HepG2 (cell line): ENCODE measurements around the gene FOXK2. TPM values are rescaled to one million over a fixed set of nuclear protein-coding genes. Genes with fewer than 3 reads are reported as not detected.
A peak's percentile ranks its signal among the peaks of the same experiment; 100 is the strongest.

ENCODE experiments used
- FOSL2 ChIP-seq: sonication (generic); formaldehyde crosslinking; IDR thresholded peaks from 2 replicates; pipeline ENCODE4 v1.4.0; 2020; ENCODE audit warnings: missing genetic modification reagents
- HMGA1 ChIP-seq: sonication (generic); formaldehyde crosslinking; conservative IDR thresholded peaks from 2 replicates; pipeline ENCODE4 v1.4.0; 2020; ENCODE audit warnings: missing genetic modification reagents
- HNF4A ChIP-seq: sonication (generic); formaldehyde crosslinking; IDR thresholded peaks from 2 replicates; pipeline ENCODE4 v1.4.0; 2020; ENCODE audit warnings: missing genetic modification reagents
- HOXA5 ChIP-seq: sonication (generic); formaldehyde crosslinking; IDR thresholded peaks from 2 replicates; pipeline ENCODE4 v1.4.0; 2020; ENCODE audit warnings: missing genetic modification reagents
- KDM2A ChIP-seq: sonication (generic); formaldehyde crosslinking; IDR thresholded peaks from 2 replicates; pipeline ENCODE4 v1.4.0; 2020; ENCODE audit warnings: low read depth, missing genetic modification reagents, borderline replicate concordance
- KDM5A ChIP-seq: fragments of 200-600 bp; sonication (generic); IDR thresholded peaks from 2 replicates; pipeline ENCODE4 v1.7.0; 2018; ENCODE audit warnings: antibody characterized with exemption, mild to moderate bottlenecking, low read length, borderline replicate concordance
- MED1 ChIP-seq: sonication (generic); formaldehyde crosslinking; IDR thresholded peaks from 2 replicates; pipeline ENCODE4 v1.4.0; 2020; ENCODE audit warnings: missing genetic modification reagents
- PATZ1 ChIP-seq: sonication (generic); formaldehyde crosslinking; IDR thresholded peaks from 2 replicates; pipeline ENCODE4 v1.4.0; 2020; ENCODE audit warnings: missing genetic modification reagents
- POGK ChIP-seq: sonication (generic); formaldehyde crosslinking; conservative IDR thresholded peaks from 2 replicates; pipeline ENCODE4 v1.8.0; 2022; ENCODE audit warnings: mild to moderate bottlenecking, moderate library complexity, missing genetic modification reagents
- RNF2 ChIP-seq: fragments of 450-650 bp; conservative IDR thresholded peaks from 2 replicates; pipeline ENCODE4 v1.6.1; 2016; ENCODE audit warnings: low read depth
- SAFB2 ChIP-seq: sonication (generic); formaldehyde crosslinking; IDR thresholded peaks from 2 replicates; pipeline ENCODE4 v1.5.1; 2020; ENCODE audit warnings: missing genetic modification reagents, low read depth, mild to moderate bottlenecking, borderline replicate concordance
- SKIL ChIP-seq: sonication (generic); formaldehyde crosslinking; IDR thresholded peaks from 2 replicates; pipeline ENCODE4 v1.8.0; 2022; ENCODE audit warnings: missing genetic modification reagents, mild to moderate bottlenecking, moderate library complexity, borderline replicate concordance
- SP4 ChIP-seq: sonication (generic); formaldehyde crosslinking; IDR thresholded peaks from 2 replicates; pipeline ENCODE4 v1.8.1; 2023; ENCODE audit warnings: mild to moderate bottlenecking, missing genetic modification reagents
- SRSF1 ChIP-seq: fragments of 200-400 bp; formaldehyde crosslinking; optimal IDR thresholded peaks from 2 replicates; pipeline ENCODE3; 2017; ENCODE audit warnings: mild to moderate bottlenecking, low read depth, low read length, moderate library complexity
- TARDBP ChIP-seq: sonication (generic); formaldehyde crosslinking; IDR thresholded peaks from 2 replicates; pipeline ENCODE4 v1.8.0; 2022; ENCODE audit warnings: mild to moderate bottlenecking, missing genetic modification reagents
- TIGD3 ChIP-seq: sonication (generic); formaldehyde crosslinking; IDR thresholded peaks from 2 replicates; pipeline ENCODE4 v1.5.1; 2020; ENCODE audit warnings: mild to moderate bottlenecking, missing genetic modification reagents, borderline replicate concordance
- ZC3H4 ChIP-seq: sonication (generic); formaldehyde crosslinking; IDR thresholded peaks from 2 replicates; pipeline ENCODE4 v1.4.0; 2020; ENCODE audit warnings: missing genetic modification reagents, borderline replicate concordance
- ZNF232 ChIP-seq: sonication (generic); formaldehyde crosslinking; IDR thresholded peaks from 2 replicates; pipeline ENCODE4 v1.4.0; 2020; ENCODE audit warnings: missing genetic modification reagents, borderline replicate concordance
- ZNF607 ChIP-seq: sonication (generic); formaldehyde crosslinking; IDR thresholded peaks from 2 replicates; pipeline ENCODE4 v1.5.1; 2020; ENCODE audit warnings: missing genetic modification reagents, mild to moderate bottlenecking, borderline replicate concordance
- ZNF652 ChIP-seq: IDR thresholded peaks from 2 replicates; pipeline ENCODE4 v1.6.1; 2016; ENCODE audit warnings: low read depth, borderline replicate concordance
- ZNF678 ChIP-seq: sonication (generic); formaldehyde crosslinking; IDR thresholded peaks from 2 replicates; pipeline ENCODE4 v1.4.0; 2020; ENCODE audit warnings: mild to moderate bottlenecking, missing genetic modification reagents
- ZNF724P ChIP-seq: sonication (generic); formaldehyde crosslinking; IDR thresholded peaks from 2 replicates; pipeline ENCODE4 v1.8.0; 2022; ENCODE audit warnings: missing genetic modification reagents, borderline replicate concordance
- ZNF740 ChIP-seq: sonication (generic); formaldehyde crosslinking; IDR thresholded peaks from 2 replicates; pipeline ENCODE4 v1.4.0; 2020; ENCODE audit warnings: missing genetic modification reagents
- polyA plus RNA-seq, 8 experiments: library from polyadenylated mRNA; depleted of rRNA in 3 of 8; stranded (reverse) in 7 of 8; unstranded in 1 of 8; fragments of >200 nt; fragmentation: Illumina TruSeq in 4 of 8; extraction: Trizol in 4 of 8; gene quantifications; 2 replicates each; pipeline versions ENCODE4 v1.2.1 to v1.2.3, GENCODE V29; 2011 to 2016; ENCODE audit warnings: low read depth in 4 of 8, missing spikeins in 1 of 8, mixed read lengths in 1 of 8; ENCODE audit not compliant: insufficient read depth in 1 of 8
- total RNA-seq, 5 experiments: library from RNA; depleted of rRNA; stranded (reverse); fragments of >200 nt; fragmentation: Illumina TruSeq; extraction: Trizol; gene quantifications; 2 replicates each; pipeline ENCODE4 v1.2.3, GENCODE V29; 2016; ENCODE audit warnings: low read depth in 1 of 5

FOXK2 gene
- total and polyA plus RNA-seq, 2 of the 13 experiments (the other 11 are each of a cell fraction or from before 2014, with no cell fraction given): 67.1 to 67.2 TPM

GRCh38 chr17:82648165-82648668, 128.7 kb downstream of the FOXK2 start, which contains the start of gene WDR45B (continued):
- TF ChIP-seq SKIL (CRISPR knock-in tag): peak; percentile 40; the same call in 1 of the 2 replicates
- TF ChIP-seq TIGD3 (CRISPR knock-in tag): no peak
- peak; percentile 94 for TF ChIP-seq TARDBP (CRISPR knock-in tag)
- no peak for TF ChIP-seq HMGA1
- peak; percentile 79; the same call in 1 of the 2 replicates for TF ChIP-seq MED1 (CRISPR knock-in tag)
- peak; percentile 89; the same call in 1 of the 2 replicates for TF ChIP-seq ZNF678 (CRISPR knock-in tag)
- TF ChIP-seq ZNF232 (CRISPR knock-in tag): peak; percentile 90
- TF ChIP-seq SAFB2 (CRISPR knock-in tag): peak; percentile 97
- peak; percentile 39 for TF ChIP-seq PATZ1 (CRISPR knock-in tag)
- peak; percentile 87 for TF ChIP-seq SP4 (CRISPR knock-in tag)
- TF ChIP-seq FOSL2 (CRISPR knock-in tag): peak; percentile 56
- no peak; the same call in 1 of the 2 replicates for TF ChIP-seq RNF2
- TF ChIP-seq ZNF652 (CRISPR knock-in tag): no peak
- TF ChIP-seq ZNF740: no peak
- no peak for TF ChIP-seq HNF4A (CRISPR knock-in tag)
- TF ChIP-seq ZNF607 (CRISPR knock-in tag): peak; percentile 87
- TF ChIP-seq HOXA5: peak; percentile 35; the same call in 1 of the 2 replicates
- peak; percentile 82; the same call in 1 of the 2 replicates for TF ChIP-seq ZNF724P (CRISPR knock-in tag)
- peak; percentile 85 for TF ChIP-seq KDM2A (CRISPR knock-in tag)
- peak; percentile 8 for TF ChIP-seq SRSF1
- TF ChIP-seq ZC3H4: 0 out of 2 replicates have a peak, but pooled peaks have one; percentile 39
- no peak for TF ChIP-seq KDM5A
- TF ChIP-seq POGK (CRISPR knock-in tag): peak; percentile 91
